ENCODE results near the gene ZNF428.
"Not testable (repeated sequence)": the region's sequence is repeated elsewhere in the genome, so short reads cannot be mapped to it uniquely, and the experiment has no call there.

Gene ZNF428, protein sequence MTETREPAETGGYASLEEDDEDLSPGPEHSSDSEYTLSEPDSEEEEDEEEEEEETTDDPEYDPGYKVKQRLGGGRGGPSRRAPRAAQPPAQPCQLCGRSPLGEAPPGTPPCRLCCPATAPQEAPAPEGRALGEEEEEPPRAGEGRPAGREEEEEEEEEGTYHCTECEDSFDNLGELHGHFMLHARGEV

DNA sequence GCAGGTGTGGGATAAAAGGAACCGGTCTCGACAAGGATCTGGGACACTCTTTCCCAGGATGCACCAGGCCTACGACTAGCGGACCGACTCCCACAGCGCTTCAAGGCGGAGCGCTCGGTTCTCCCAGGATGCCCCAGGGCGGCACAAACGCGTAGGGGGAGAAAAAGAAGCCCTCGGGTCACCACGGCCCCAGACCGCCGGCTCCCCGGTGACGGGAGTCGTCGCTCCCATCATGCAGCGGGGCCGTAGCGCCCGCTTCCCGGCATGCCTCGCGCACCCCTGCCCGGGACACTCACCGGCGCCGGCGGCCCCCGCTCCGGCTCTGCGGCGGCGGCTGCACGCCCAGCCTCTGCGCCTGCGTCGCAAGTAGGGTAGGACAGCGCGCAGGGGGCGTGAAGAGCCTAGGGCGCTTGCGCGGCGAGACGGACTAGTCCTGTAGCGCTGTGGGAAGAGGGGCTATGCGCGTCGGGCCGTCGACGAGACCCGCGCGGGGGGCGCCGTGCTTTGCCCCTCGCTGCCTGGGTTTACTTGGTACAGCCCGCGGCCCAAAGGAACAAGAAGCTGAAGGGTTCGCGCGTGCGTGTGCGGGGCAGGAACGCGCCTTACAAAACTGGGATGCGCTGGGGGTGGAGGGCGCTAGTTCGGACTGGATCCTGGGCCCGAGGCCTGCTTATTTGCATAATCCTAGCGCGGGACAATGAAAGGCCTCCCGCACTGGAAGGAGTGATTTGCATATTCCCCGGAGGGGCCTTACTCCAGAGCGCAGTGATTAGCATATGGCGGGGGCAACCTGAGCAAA, at the start of gene ZNF428:
TSS of gene ZNF428 (minus strand) at position 368 of the 799 bp plus-strand sequence. CDS start 5,325 bp downstream, outside the sequence.
- DNase-seq = peak; percentile 93

DNA sequence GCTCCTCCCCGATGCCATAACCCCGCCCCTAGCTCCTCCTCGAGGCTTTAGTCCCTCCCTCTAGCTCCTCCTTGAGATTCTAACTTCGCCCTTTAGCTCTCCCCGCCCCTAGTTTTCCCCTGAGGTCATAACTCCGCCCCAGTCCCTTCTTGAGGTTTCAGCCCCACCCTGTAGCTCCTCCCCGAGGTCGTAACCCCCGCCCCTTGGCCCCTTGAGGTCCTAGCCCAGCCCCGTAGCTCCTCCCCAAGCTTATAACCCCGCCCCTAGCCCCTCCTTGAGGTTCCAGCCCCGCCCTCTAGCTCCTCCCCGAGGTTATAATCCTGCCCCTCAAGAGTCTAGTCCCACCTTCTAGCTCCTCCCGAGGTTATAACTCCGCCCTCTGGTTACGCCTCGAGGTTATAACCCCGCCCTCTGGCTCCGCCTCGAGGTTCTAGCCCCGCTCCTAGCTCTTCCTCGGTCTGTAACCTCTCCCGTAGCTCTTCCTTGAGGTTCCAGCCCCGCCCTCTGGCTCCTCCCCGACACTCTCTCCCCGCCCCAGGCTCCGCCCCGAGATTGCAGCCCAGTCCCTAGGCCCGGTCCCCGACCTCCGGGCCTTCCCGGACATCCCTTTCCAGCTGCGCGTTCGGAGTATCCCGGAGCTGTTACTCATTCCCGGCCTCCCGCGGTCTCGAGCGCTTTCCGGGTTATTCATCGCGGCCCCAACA, 49.1 kb upstream of the ZNF428 start:
- DNase-seq = peak; percentile 97

- DNase-seq = no peak
Observed at GRCh38 chr19:43667876-43668405, 48.5 kb upstream of the ZNF428 start.

DNA sequence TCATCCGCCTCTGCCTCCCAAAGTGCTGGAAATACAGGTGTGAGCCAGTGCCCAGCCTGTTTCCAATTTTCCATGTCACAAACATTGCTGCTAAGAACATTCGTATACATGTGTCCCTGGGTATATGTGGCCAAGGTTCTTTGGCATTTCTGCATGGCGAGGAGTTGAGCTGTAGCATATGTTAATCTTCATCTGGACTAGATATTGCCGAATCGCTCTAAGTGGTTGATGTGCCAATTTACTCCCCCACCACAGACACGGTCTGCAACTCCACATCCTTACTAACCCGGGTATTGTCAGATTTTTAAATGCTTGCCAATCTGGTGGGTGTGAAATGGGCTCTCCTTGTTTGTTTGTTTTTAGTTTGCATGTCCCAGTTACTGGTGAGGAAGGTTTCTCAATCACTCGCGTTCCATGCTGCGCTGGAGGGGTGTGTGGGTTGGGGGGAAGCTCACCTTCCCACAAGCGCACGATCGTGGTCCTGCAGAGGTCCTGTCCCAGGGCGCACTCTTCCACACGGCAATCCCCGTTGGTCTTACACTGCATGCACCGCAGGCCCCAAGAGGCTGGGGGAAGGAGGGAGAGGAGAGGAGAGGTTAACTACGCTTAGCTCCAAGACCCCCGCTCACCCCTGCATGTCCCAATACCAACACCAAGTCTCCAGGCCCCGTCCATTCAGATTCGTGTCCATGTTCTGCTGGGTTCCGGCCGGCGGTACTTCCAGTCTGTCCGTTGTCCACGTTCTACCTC, 47.9 kb upstream of the ZNF428 start:
- no peak for DNase-seq

GRCh38 chr19:43664018-43664417, 44.6 kb upstream of the ZNF428 start:
- no peak for DNase-seq

DNA sequence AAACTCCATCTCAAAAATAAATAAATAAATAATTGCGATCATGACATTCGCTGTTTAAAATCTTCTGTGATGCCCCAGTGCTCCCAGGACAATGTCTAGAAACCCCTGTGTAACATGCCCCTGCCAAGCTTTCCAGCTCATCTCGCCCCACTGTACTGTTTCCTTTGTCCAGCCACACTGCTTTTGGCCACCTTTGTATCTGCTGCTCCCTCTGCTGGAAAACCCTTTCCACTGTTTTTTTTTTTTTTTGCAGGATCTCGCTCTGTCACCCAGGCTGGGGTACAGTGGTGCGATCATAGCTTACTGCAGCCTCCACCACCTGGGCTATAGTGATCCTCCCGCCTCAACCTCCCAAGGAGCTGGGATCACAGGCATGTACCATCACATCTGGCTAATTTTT, 43.1 kb upstream of the ZNF428 start:
- no peak for DNase-seq

DNA sequence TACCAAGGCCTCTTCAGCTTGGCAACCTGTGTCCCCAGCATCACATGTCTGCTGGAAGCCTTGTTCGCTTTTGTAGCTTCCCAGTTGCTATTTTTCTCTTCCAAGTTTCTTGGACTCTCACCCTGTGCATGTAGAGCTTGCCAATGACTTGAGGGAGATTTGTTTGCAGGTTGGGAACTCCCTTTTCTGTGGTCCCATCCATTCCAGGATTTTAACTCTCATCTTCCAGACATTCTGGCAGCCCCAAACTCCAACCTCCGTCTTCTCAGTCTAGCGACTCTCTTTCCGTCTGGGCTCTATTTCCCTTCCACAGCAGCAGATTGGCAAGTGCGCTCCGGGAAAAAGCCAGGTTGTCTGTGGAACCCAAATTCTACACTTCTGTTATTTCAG, 41.5 kb upstream of the ZNF428 start:
- DNase-seq = peak; percentile 53

- DNase-seq = no peak
Observed at GRCh38 chr19:43660301-43660970, 41.0 kb upstream of the ZNF428 start.

DNA sequence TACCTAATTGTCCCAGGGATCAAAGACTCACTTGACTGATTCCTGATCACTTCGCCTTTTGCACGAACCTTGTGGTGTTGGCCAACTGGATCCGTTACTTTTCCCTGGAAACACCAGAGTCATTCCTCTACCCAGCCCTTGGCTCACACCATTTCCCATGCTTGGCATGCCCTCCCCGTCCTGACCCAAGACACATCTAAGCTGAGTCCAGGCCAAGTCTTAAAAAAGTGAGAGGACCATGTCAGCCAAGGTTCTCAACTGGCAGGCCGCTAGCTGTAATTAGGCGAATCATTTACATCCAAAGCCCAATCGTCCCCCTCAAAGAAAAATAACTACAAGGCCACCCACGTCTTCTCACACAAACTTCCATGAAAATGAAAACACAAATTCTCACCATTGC, 39.1 kb upstream of the ZNF428 start:
- no peak for DNase-seq

DNA sequence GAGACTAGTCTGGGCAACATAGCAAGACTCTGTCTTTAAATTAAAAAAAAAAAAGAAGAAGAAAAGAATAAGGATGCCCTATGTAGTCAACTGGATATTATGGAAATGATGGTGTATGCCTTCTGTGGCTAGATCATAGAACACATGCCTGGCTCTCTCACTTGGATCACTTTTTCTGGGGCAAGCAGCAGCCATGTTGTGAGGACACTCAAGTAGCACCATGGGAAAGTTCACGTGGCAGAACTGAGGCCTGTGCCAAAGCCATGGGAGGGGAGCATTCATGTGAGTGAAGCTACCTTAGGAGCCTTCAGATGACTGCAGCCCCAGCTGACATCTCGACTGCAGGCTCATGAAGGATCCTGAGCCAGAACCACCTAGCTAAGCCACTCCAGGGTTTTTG, 38.6 kb upstream of the ZNF428 start:
- DNase-seq = no peak

- no peak for DNase-seq
Observed at GRCh38 chr19:43656436-43656835, 37.0 kb upstream of the ZNF428 start.

DNA sequence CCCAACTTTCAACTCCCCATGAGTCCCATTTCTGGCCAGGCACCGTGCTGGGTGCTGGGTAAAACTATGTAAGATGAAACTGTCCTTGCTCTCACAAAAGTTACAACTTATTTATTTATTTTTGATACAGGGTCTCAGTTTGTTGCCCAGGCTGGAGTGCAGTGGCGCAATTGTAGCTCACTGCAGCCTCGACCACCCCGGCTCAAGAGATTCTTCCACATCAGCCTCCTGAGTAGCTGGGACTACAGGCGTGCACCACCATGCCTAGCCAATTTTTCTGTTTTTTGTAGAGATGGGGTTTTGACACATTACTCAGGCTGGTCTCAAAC, 33.1 kb upstream of the ZNF428 start:
- no peak for DNase-seq

- peak; percentile 72 for DNase-seq
Observed at GRCh38 chr19:43651758-43652545, 32.5 kb upstream of the ZNF428 start.

DNA sequence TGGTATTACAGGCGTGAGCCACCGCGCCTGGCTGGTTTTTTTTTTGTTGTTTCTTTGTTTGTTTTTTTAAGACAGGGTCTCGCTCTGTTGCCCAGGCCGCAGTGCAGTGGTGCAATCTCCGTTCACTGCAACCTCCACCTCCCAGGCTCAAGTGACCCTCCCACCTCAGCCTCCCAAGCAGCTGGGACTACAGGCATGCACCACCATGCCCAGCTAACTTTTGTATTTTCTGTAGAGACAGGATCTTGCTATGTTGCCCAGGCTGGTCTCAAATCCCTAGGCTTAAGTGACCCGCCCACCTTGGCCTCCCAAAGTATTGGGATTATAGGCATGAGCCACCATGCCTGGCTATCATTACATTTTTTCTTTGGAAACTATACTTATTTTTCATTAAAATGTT, 30.8 kb upstream of the ZNF428 start:
- DNase-seq = not testable (repeated sequence)

- no peak for DNase-seq
Observed at GRCh38 chr19:43649514-43649913, 30.1 kb upstream of the ZNF428 start.

- DNase-seq = no peak
Observed at GRCh38 chr19:43648633-43649032, 29.2 kb upstream of the ZNF428 start.

DNA sequence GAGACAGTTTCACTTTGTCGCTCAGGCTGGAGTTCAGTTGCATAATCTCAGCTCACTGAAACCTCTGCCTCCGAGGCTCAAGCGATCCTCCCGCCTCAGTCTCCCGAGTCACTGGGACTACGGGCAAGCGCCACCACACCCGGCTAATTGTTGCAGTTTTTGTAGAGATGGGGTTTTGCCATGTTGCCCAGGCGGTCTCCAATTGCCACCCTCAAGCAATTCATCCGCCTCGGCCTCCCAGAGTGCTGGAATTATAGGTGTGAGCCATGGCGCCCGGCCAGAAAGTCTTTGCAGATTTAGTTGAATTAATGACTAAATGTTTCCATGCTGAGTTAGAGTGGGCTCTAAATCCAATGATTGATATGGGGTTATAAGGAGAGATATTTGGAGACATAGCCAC, 24.8 kb upstream of the ZNF428 start:
- DNase-seq = no peak

GRCh38 chr19:43643326-43643725, 23.9 kb upstream of the ZNF428 start:
- DNase-seq = no peak

DNA sequence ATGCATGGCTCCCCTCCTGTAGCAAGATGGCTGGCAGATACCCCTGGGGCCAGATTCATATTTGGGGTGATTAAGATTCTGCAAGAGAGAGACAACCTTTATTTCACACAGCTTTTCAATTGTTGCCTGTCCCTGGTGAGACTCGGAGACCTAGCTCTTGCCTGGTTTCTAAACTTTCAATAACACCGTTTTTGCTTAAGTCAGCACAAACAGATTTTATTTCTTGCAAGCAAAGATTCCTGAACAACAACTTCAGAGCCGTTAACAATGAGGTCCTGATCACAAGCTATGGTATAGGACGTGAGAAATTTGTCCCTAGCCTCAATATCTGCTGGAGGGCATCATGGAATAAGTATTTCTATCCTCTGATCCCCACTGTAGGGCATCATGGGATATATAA, 23.1 kb upstream of the ZNF428 start:
- DNase-seq = no peak

GRCh38 chr19:43641333-43641732, 21.9 kb upstream of the ZNF428 start:
- DNase-seq = no peak

GRCh38 chr19:43640424-43640757, 21.0 kb upstream of the ZNF428 start:
- DNase-seq = no peak

All from right hindlimb (tissue), 1 donor.